GM19023 (cell line): ENCODE data around the gene ROBO2.

ENCODE experiments used
- ATAC-seq: cut with Tn5 transposase; IDR thresholded peaks from one replicate; pipeline ENCODE4 v1.9.1; 2021; ENCODE audit warnings: mild to moderate bottlenecking, moderate library complexity; ENCODE audit not compliant: unreplicated experiment

The ROBO2 gene

DNA sequence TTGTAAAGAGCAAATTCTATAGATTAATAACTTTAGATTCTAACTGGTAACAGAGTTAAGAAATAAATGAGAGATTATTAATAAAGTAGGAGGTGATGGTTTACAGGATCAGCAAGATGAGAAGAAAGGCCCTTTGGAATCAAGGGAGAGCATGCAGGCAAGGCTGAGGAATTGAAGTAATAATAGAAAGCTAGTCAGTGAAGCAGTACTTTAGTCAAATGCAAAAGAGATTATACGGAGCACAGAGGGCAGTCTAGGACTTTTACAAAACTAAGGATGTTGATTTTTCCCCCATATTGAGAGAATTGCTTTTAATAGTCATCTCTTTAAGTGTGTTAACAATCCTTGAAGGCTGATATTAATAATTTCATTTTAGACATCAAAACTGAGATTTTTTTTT, 146.4 kb downstream of the ROBO2 start:
- ATAC-seq: no peak

DNA sequence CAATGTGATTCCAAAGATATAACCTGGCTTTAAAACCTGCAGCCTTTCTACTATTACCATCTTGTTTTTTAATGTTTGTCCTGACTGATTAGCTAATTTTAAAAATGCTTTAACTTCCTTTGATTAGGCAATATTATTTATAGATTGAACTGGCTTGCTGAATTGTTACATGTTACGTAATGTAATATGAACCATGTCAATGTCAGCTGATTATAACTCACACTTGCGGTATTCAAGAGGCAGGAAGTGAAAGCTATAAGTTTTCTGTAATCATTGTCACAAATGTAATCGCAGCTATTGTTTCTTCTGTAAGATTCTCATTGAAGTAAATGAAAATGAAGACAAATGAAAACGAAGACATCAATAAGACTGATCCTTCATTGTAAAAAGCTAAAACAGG, 146.8 kb downstream of the ROBO2 start:
- ATAC-seq: no peak

GRCh38 chr3:77188210-77188609, 148.3 kb downstream of the ROBO2 start:
- ATAC-seq: no peak

GRCh38 chr3:77189258-77189657, 149.4 kb downstream of the ROBO2 start:
- ATAC-seq: no peak

DNA sequence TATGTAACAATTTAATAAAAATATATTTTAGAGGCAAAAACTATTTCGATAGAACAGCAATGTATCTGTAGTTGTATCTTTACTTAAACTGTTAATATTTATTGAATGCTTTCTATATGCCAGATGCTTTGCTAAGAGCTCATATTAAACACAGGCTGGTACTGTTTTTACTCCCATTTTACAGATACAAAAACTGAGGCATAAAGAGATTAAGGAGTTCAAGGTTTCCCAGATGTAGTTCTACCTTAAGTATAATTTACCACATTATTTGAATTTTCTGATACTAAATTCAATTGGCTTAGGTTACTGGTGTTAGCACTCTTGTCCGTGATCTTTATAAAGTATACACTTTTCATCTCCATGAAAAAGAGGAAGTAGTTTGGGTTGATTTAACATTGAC, 149.8 kb downstream of the ROBO2 start:
- ATAC-seq: no peak

DNA sequence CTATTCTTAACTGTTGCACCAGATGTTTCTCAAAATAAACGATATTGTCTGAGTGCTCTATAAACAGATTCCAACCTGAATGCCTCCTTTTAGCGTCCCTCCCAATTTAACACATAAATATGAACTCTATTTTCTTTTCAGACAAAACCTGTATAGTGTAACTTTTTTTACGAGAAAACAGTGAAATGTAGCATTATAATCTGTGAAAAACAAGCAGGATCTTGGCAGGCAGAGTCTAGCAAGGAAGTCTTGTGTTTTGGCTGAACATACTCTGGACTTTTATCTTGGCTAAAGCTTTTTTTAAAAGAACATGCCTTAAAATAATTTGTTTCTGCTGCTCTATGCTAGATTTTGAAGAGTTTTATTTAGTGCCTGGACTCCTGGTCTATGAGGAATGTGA, 150.5 kb downstream of the ROBO2 start:
- ATAC-seq: no peak

DNA sequence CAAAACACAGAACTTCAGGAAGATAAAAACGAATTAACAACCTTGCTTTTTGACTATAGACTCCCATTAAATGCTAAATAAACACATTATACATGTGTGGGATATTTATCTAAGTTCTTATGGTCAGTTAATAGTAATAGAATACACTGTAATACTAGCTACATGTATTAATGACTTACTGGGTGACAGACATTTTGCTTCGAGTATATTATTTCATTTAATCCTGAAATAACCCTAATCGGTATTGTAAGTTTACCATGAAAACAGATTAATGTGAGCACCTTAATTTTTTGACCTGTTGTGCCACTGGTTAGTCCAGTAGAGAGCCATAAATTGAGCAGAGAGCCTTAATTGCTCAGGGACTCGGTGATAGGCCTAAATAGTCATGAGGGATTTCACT, 151.1 kb downstream of the ROBO2 start:
- ATAC-seq: no peak

DNA sequence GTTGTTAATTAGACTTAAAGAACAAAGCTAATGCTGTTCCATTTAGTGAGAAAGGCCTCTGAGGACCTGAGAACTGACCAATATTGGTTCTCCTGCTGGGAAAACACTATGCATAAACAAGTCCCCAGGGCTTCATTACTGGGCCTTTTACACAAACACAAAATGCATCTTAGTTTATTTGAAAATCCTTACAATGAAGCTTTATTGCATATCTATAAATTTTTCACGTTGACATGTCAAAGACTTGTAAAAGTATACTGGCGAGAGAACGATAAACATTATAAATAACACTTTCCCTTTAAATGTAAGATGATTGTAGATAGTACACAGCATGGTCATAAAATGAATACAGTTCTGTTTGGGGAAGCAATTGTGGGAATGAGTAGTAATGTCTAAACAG, 151.7 kb downstream of the ROBO2 start:
- no peak for ATAC-seq

DNA sequence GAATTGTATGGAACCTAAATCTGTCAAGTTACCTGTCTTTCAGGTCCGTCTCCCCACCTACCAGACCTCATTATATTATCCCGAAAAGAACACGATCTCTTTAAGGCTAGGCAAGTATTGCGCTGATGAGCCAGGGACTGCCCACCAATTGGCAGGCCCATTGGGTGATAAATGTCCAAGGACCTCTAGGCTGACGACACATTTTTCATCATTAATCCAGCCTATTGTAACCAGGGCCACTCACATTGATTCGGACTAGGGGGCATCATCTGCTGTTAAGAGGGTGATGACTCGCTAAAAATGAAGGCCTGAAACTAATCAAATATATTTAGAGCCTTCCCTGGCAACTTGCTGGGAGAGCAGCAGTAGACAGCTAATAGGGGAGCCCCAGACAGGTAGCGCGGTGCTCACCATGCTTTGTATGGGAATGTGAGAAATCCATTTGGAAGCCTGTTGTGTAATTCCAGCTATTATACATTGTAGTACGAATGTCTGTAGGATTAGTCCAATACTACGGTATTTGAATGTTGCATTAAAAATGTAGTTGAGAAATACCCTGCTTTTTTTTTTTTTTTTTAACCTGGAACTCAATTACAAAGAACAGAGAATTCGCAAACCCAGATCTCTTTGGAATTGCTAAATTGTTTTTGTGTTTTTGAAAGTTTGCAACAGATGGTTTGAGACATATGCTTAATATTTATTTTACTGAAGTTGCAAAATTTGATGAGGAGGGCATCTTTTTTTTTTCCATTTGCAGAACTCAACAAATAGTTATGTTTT, 156.1 kb downstream of the ROBO2 start:
- no peak for ATAC-seq

- no peak for ATAC-seq
These were observed 157.5 kb downstream of the ROBO2 start for GRCh38 chr3:77197408-77197807.

- ATAC-seq: no peak
These were observed 164.0 kb downstream of the ROBO2 start for GRCh38 chr3:77203851-77204250.

DNA sequence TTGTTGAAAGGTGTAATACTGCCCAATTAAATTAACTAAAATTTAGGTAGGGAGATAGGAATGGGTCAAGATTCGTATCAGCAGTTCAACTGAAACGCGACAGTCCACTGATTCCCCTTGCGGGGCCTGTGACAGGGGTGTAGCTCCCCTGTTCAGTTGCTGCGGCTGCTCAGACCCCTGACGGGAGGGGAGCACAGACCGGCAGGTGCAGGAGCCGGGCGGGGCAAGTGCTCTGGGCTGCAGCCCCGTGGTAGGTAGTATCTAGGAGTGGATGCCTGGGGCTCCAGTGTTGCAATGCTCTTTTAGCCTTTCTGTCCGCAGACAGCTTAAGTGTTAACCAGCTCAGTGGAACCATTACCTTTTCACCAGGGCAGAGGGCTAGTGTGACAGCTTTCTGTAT, 164.9 kb downstream of the ROBO2 start:
- ATAC-seq: no peak

GRCh38 chr3:77207753-77208152, 167.9 kb downstream of the ROBO2 start:
- ATAC-seq: no peak

GRCh38 chr3:77222701-77223100, 182.8 kb downstream of the ROBO2 start:
- no peak for ATAC-seq

- no peak for ATAC-seq
These were observed 187.7 kb downstream of the ROBO2 start for GRCh38 chr3:77227567-77227966.

DNA sequence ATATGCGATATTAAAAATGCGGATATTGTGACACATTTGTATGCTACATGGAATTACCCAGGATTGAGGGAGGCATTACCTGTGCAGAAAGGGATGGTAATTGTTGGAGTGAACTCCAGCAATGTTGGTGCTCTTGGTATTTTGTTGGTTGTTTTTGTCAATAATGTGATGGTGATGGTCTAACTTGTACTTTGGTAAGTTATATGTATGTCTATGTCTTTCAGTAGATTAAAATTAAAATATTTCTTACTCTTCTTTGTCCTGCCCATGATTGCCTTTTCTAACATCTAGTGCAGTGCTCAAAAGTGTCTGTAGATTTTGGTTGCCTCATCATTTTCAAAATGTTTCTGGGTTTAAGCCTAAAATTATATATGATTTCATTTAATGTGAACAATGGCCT, 192.7 kb downstream of the ROBO2 start:
- ATAC-seq: no peak

DNA sequence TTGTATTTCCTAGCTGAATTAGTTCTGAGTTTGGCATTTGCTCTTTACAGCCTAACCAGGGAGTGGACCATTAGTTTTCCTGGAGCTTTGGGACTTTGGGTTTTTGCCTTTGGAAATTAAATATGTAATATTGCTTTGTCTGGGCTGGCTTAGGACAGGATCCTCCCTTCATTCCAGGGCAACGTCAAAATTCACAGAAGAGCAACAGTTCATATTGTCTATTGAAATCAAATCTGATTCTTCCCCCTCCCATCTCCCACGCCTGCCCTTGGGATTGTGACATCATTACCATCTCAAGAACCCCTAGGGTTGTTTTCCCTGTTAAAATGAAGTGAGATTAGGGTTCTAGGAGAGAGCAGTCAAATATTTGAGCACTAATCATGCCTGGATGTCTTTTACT, 194.1 kb downstream of the ROBO2 start:
- ATAC-seq: no peak

DNA sequence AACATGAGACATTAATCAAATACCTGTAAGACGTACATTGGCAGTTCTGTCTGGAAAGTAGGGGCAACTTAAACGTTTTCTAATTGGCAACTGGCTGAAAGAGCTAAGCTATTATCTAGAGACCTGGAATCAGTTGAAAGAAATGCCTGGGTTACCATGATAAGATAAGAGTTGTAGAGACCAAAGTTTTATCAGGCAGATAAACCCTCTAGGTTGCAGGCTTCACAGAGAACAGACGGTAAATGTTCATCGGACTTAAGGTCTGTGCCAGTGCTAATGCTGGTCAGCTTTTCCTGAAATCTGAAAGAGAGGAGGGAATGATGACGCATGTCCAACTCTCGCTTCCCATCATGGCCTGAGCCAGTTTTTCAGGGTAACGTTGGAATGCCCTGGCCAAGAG, 196.2 kb downstream of the ROBO2 start:
- ATAC-seq: no peak

DNA sequence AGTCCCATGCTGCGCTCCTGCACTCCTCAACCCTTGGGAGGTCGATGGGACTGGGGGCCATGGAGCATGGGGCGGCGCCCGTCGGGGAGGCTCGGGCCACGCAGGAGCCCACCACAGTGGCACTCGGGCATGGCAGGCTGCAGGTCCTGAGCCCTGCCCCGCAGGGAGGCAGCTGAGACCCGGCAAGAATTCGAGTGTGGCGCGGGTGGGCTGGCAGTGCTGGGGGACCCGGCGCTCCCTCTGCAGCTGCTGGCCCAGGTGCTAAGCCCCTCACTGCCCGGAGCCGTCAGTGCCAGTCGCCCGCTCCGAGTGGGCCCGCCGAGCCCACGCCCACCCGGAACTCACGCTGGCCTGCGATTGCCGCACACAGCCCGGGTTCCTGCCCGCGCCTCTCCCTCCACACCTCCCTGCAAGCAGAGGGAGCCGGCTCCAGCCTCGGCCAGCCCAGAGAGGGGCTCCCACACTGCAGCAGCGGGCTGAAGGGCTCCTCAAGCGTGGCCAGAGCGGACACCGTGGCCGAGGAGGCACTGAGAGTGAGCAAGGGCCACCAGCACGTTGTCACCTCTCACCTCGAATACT, 200.3 kb downstream of the ROBO2 start:
- no peak for ATAC-seq

DNA sequence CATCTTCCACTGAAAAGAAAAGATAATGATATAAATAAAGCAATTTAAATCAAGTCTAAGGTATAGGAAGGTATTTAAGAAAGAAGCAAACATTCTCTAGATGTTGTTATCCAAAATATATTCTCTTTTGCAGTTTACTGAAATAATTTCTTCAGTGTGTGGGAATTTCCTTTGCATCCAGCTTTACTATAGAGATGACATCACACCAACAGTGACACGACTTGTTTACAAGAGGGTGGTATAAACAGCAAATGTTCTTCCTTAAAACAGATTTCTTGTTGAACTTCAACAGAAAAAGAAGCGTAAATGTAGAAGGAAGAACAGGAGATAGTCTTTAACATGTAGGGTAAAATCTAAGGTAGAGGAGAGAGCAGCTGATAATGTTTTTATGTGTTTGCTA, 202.5 kb downstream of the ROBO2 start:
- ATAC-seq: no peak

- no peak for ATAC-seq
These were observed 205.1 kb downstream of the ROBO2 start for GRCh38 chr3:77244981-77245380.

DNA sequence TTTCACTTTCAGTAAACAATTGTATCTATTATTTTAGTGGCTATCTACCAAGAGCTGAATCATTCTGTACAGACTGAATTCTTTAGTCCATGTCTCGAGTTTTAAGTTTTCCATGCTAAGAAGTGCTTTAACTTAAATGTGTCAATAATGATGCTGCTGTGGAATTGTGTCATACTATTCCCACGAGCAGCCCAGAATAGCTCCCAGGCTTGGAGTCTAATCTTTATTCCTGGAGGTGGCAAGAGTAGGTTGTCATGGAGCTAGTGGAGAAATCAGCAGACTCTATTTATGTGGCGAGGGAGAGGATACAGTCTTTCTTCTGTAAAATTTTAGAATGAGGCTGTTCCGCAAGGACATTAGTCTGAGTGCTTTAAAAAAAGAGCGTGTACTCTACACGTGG, 207.2 kb downstream of the ROBO2 start:
- no peak for ATAC-seq

GRCh38 chr3:77247817-77248216, 207.9 kb downstream of the ROBO2 start:
- no peak for ATAC-seq
